ENCODE results near the gene WIPF1. TPM values are rescaled to one million over a fixed set of nuclear protein-coding genes. Genes with fewer than 3 reads are reported as not detected.
A peak's percentile ranks its signal among the peaks of the same experiment; 100 is the strongest.

Gene WIPF1
- total RNA-seq, 3 donors from 2014 or later (not counting 1 experiment from before 2014, with no cell fraction given), result 508 to 640 (median 555) TPM

DNA sequence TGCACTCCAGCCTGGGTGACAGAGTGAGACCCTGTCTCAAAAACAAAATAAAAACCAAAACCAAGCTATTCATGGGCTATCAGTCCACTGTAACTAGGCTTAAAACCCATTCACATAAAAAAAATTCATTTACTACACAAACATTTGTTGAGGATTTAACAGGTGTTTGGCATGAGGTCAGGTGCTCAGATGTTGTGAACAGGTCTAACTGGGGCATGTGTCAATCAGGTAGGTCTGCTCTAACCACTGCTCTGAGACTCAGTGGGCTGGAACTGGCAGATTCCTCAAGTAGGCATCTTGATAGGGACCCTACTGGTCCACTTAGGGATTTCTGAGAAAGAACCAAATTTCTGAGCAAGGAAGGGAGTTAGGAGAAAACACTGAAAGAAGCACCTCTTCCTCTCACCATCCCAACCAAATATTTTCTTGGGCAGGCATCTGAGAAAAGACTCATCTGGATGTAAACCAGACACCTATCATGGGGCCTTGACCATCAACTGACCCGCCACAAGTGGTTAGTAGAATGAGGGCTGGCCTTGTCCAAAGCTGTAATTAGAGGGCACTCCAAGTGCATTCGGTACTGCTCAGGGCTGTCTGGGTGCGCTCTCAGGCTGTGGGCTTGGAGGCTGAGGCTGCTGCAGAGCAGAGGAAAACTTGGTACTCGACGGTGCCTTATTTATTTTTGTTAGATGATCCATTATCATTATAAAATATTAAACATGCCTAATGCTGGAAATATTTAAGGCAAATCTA, 33.9 kb downstream of the WIPF1 start:
- Histone ChIP-seq H3K27ac (ENCODE audit: low read length) (no peak overlapping the region), H3K36me3 (ENCODE audit: control insufficient read depth, insufficient read depth, low read length) (peaks cover 96% of the 10 kb centered on the region), H3K9me3 (ENCODE audit: control insufficient read depth, insufficient read depth, low read length) (no peaks in the 10 kb centered on the region), H3K4me3 (ENCODE audit: low read length) (no peak overlapping the region), H3K27me3 (ENCODE audit: control insufficient read depth, insufficient read depth, low read length) (no peaks in the 10 kb centered on the region), H3K4me1 (ENCODE audit: control insufficient read depth, insufficient read depth, low read length) (no peaks in the 10 kb centered on the region)
- 96% methylated on average over 3 of the region's 5 CpGs for WGBS (ENCODE audit: insufficient coverage)
- peaks cover 27% of the 10 kb centered on the region for H3K36me3 Mint-ChIP-seq
- intact Hi-C loops (cut with micrococcal nuclease), result no loop called here
- DNase-seq (peak in 1 of 2 donors; percentile 12), ATAC-seq (peak in 1 of 3 donors; percentile 28)
- peak overlapping the region; percentile 69 to 72 for H3K27ac Mint-ChIP-seq
- no peaks in the 10 kb centered on the region for H3K27me3 Mint-ChIP-seq (ENCODE audit: low read depth in 2 of 2)
- TF ChIP-seq, protein P1, sequence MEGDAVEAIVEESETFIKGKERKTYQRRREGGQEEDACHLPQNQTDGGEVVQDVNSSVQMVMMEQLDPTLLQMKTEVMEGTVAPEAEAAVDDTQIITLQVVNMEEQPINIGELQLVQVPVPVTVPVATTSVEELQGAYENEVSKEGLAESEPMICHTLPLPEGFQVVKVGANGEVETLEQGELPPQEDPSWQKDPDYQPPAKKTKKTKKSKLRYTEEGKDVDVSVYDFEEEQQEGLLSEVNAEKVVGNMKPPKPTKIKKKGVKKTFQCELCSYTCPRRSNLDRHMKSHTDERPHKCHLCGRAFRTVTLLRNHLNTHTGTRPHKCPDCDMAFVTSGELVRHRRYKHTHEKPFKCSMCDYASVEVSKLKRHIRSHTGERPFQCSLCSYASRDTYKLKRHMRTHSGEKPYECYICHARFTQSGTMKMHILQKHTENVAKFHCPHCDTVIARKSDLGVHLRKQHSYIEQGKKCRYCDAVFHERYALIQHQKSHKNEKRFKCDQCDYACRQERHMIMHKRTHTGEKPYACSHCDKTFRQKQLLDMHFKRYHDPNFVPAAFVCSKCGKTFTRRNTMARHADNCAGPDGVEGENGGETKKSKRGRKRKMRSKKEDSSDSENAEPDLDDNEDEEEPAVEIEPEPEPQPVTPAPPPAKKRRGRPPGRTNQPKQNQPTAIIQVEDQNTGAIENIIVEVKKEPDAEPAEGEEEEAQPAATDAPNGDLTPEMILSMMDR (IDR thresholded peaks at IDR 0.05), result no peak
- H3K9me3 Mint-ChIP-seq, result no peaks in the 10 kb centered on the region
- H3K4me1 Mint-ChIP-seq, result peaks cover 17 to 23% of the 10 kb centered on the region in 2 donors
- no peak overlapping the region for H3K4me3 Mint-ChIP-seq

- intact Hi-C loops (cut with micrococcal nuclease), result no loop called here
Observed at GRCh38 chr2:174561972-174562370, 35.6 kb downstream of the WIPF1 start.

GRCh38 chr2:174561283-174561971, 36.2 kb downstream of the WIPF1 start:
- H3K4me1 Mint-ChIP-seq, result peaks cover 8% of the 10 kb centered on the region in 2 donors
- TF ChIP-seq, protein P1 (IDR thresholded peaks at IDR 0.05), result no peak
- peak in 1 of 2 donors; percentile 6 for DNase-seq
- H3K4me1 ChIP-seq (ENCODE audit: control insufficient read depth, insufficient read depth, low read length), result no peaks in the 10 kb centered on the region
- no peaks in the 10 kb centered on the region for H3K27me3 Mint-ChIP-seq (ENCODE audit: low read depth in 2 of 2)
- peak overlapping the region; percentile 45 to 74 for H3K27ac Mint-ChIP-seq
- intact Hi-C loops (cut with micrococcal nuclease), result no loop called here
- 96% methylated on average over 6 of the region's 8 CpGs for WGBS (ENCODE audit: insufficient coverage)
- H3K9me3 ChIP-seq (ENCODE audit: control insufficient read depth, insufficient read depth, low read length), result no peaks in the 10 kb centered on the region
- H3K27ac ChIP-seq (ENCODE audit: low read length), result no peak overlapping the region
- H3K4me3 ChIP-seq (ENCODE audit: low read length), result no peak overlapping the region
- H3K9me3 Mint-ChIP-seq, result no peaks in the 10 kb centered on the region
- no peak for ATAC-seq
- H3K36me3 Mint-ChIP-seq, result peaks cover 12% of the 10 kb centered on the region
- H3K4me3 Mint-ChIP-seq, result no peak overlapping the region
- H3K27me3 ChIP-seq (ENCODE audit: control insufficient read depth, insufficient read depth, low read length), result no peaks in the 10 kb centered on the region
- peaks cover 87% of the 10 kb centered on the region for H3K36me3 ChIP-seq (ENCODE audit: control insufficient read depth, insufficient read depth, low read length)

More at GRCh38 chr2:174561972-174562370, 35.6 kb downstream of the WIPF1 start:
- no peak overlapping the region for H3K27ac ChIP-seq (ENCODE audit: low read length)
- Mint-ChIP-seq H3K4me3 (no peak overlapping the region), H3K27ac (peak overlapping the region; percentile 63 to 69), H3K27me3 (ENCODE audit: low read depth in 2 of 2) (no peaks in the 10 kb centered on the region), H3K9me3 (no peaks in the 10 kb centered on the region), H3K36me3 (peaks cover 18% of the 10 kb centered on the region), H3K4me1 (peaks cover 7 to 11% of the 10 kb centered on the region in 2 donors)
- no peak for DNase-seq
- H3K4me3 ChIP-seq (ENCODE audit: low read length), result no peak overlapping the region
- TF ChIP-seq, protein P1 (IDR thresholded peaks at IDR 0.05), result no peak
- 95% methylated on average over 5 of the region's 5 CpGs for WGBS (ENCODE audit: insufficient coverage)
- no peaks in the 10 kb centered on the region for H3K4me1 ChIP-seq (ENCODE audit: control insufficient read depth, insufficient read depth, low read length)
- no peak for ATAC-seq
- peaks cover 92% of the 10 kb centered on the region for H3K36me3 ChIP-seq (ENCODE audit: control insufficient read depth, insufficient read depth, low read length)
- no peaks in the 10 kb centered on the region for H3K27me3 ChIP-seq (ENCODE audit: control insufficient read depth, insufficient read depth, low read length)
- H3K9me3 ChIP-seq (ENCODE audit: control insufficient read depth, insufficient read depth, low read length), result no peaks in the 10 kb centered on the region
